Testis (tissue), 3 donors: ENCODE measurements around the gene KCNJ10. TPM values are rescaled to one million over a fixed set of nuclear protein-coding genes. Genes with fewer than 3 reads are reported as not detected.

Source experiments
- DNase-seq: peaks from one replicate; pipeline ENCODE4 v3.0.0-alpha.2; 2019
- H3K27ac ChIP-seq, 2 donors: fragments of 200-600 bp; sonication (generic); one replicate each; pipeline ENCODE4 v1.5.1; 2019
- H3K27me3 ChIP-seq: fragments of 200-600 bp; sonication (generic); one replicate; pipeline ENCODE4 v1.5.1; 2019
- H3K36me3 ChIP-seq: fragments of 200-600 bp; sonication (generic); one replicate; pipeline ENCODE4 v1.5.1; 2017; ENCODE audit warnings: low read depth; ENCODE audit errors: missing control alignments
- H3K4me1 ChIP-seq: fragments of 200-600 bp; sonication (generic); one replicate; pipeline ENCODE4 v1.5.1; 2019
- H3K4me3 ChIP-seq, 2 donors: fragments of 200-600 bp; sonication (generic); one replicate each; pipeline ENCODE4 v1.5.1; 2017 to 2019
- H3K9me3 ChIP-seq: fragments of 200-600 bp; sonication (generic); one replicate; pipeline ENCODE4 v1.5.1; 2017
- POLR2A ChIP-seq: fragments of 450-650 bp; IDR thresholded peaks from one replicate; pipeline ENCODE4 v1.6.1; 2017; ENCODE audit warnings: antibody characterized with exemption, mild to moderate bottlenecking, moderate library complexity
- WGBS, 2 donors: methylation state at CpG; one replicate each; pipeline ENCODE4 v1.1.5; 2018; 5-methylcytosine and 5-hydroxymethylcytosine counted together
- intact Hi-C: fragments of 100-400 bp; cut with DNase I; formaldehyde crosslinking; loops from one replicate; pipeline ENCODE4 v1.15.1; 2023; ENCODE audit warnings: low total_unique reads
- polyA plus RNA-seq: library from polyadenylated mRNA; stranded (reverse); fragments of 350-450 nt; fragmentation: Illumina TruSeq; extraction: RNeasy Lipid Tissue Mini Kit (QIAGEN cat#74804); gene quantifications from one replicate; pipeline ENCODE4 v1.2.3, GENCODE V29; 2014; ENCODE audit warnings: low read depth, low replicate concordance; ENCODE audit not compliant: insufficient read depth
- total RNA-seq, 2 donors: library from RNA; depleted of rRNA; stranded (reverse); fragments of >200 nt; gene quantifications; one replicate each; pipeline ENCODE4 v1.2.3, GENCODE V29; 2016
- TF ChIP-seq, protein P1 (sequence below), 3 experiments: fragments of 450-650 bp in 2 of 3; fragments of 200-600 bp in 1 of 3; sonication (generic) in 1 of 3; IDR thresholded peaks; one replicate each; pipeline ENCODE4 v1.5.1; 2016 to 2019; ENCODE audit warnings: antibody characterized with exemption in 3 of 3, mild to moderate bottlenecking in 2 of 3, moderate library complexity in 1 of 3

The KCNJ10 gene
- total and polyA plus RNA-seq, 3 donors from 2014 or later = 0.79 to 1.9 (median 1.5) TPM

DNA sequence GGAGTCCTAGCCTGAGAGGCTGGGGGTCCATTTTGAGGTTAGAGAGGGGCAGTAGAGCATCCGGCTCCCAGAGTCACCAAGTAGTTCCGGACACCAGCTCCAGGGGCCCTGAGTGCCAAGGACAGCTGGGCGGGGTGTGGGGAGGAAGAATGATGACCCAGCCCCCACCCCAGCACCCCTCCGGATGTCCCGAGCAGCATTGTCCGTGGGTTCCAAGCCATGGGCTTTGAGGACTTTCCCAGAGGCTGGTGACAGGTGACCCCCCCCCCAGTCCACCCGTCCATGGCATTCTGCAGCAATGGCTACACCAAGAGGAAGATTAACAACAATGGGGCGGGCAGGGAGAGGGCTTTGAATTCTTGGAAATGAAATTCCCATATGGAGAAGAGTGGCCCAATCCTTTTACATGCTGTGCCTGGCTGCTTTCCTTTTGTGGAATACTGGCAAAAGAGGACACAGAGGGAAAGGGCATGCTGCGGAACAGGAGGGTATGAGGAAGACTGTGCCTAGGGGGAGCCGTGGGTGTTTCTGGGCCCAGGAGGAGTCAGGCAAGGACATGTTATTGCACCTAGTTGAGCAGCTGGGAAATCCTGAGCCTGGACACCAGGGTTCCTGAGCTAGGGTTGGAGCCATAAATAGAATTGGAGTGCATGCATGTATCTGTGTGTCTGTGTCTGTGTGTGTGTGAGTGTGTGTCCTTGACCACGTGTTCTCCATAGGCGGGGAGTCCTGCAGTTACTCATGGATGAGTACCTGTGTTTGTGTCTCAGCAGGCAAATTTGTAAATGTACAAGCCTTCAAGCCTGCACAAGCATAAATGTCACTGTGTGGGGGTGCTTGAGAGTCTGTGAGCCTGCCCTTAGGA is 46.6 kb upstream of the KCNJ10 start:
- DNase-seq = peak; percentile 50
- peaks cover 58% of the 10 kb centered on the region for H3K4me1 ChIP-seq
- H3K36me3 ChIP-seq = no peaks in the 10 kb centered on the region
- intact Hi-C loops = no loop called here
- peak overlapping the region; percentile 55 to 72 for H3K27ac ChIP-seq
- no peaks in the 10 kb centered on the region for H3K9me3 ChIP-seq
- 45 to 59% methylated on average over 8 to 12 of the region's 12 CpGs for WGBS, 2 donors
- TF ChIP-seq, protein P1, sequence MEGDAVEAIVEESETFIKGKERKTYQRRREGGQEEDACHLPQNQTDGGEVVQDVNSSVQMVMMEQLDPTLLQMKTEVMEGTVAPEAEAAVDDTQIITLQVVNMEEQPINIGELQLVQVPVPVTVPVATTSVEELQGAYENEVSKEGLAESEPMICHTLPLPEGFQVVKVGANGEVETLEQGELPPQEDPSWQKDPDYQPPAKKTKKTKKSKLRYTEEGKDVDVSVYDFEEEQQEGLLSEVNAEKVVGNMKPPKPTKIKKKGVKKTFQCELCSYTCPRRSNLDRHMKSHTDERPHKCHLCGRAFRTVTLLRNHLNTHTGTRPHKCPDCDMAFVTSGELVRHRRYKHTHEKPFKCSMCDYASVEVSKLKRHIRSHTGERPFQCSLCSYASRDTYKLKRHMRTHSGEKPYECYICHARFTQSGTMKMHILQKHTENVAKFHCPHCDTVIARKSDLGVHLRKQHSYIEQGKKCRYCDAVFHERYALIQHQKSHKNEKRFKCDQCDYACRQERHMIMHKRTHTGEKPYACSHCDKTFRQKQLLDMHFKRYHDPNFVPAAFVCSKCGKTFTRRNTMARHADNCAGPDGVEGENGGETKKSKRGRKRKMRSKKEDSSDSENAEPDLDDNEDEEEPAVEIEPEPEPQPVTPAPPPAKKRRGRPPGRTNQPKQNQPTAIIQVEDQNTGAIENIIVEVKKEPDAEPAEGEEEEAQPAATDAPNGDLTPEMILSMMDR (IDR thresholded peaks at IDR 0.05) = no peak
- TF ChIP-seq POLR2A = no peak
- peak overlapping the region; percentile 6 to 48 for H3K4me3 ChIP-seq
- H3K27me3 ChIP-seq = no peaks in the 10 kb centered on the region

- DNase-seq = peak; percentile 52
Measured at GRCh38 chr1:160115545-160116282, 45.8 kb upstream of the KCNJ10 start, which contains the start of gene ATP1A2. Gene ATP1A2, plus strand, starts transcription at chr1:160115759. Its CDS starts 103 bp downstream, at chr1:160115862.

DNA sequence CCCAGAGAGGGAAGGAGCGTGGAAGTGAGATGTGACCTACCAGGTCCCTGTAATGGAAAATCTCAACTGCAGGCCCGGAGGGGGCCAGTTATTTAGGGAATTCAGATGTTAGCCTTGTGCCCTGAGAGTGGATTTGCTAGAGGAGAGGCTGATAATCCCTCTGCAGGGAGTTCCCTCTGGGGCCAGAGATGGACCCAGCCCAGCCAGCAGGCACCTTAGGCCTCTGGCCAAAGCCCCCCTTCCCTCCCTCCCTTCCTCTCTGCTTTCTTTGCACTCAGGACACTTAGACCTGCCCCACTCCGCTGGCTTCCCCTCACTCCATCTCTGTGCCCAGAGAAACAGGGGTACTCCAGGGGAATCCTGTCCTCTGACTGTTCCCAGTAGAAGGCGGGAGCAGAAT is 44.1 kb upstream of the KCNJ10 start:
- intact Hi-C loops = no loop called here
- Histone ChIP-seq H3K27ac (peak overlapping the region; percentile 39 to 72), H3K4me3 (no peak overlapping the region), H3K9me3 (no peaks in the 10 kb centered on the region), H3K27me3 (no peaks in the 10 kb centered on the region), H3K36me3 (no peaks in the 10 kb centered on the region), H3K4me1 (peaks cover 57% of the 10 kb centered on the region)
- no peak for DNase-seq
- WGBS, 2 donors = 57 to 59% methylated on average over 4 of the region's 4 CpGs
- no peak for TF ChIP-seq POLR2A
- TF ChIP-seq, protein P1 (IDR thresholded peaks at IDR 0.05) = no peak

More at GRCh38 chr1:160115545-160116282, 45.8 kb upstream of the KCNJ10 start, which contains the start of gene ATP1A2:
- Histone ChIP-seq H3K27me3 (no peaks in the 10 kb centered on the region), H3K4me1 (peaks cover 58% of the 10 kb centered on the region), H3K36me3 (no peaks in the 10 kb centered on the region), H3K27ac (peak within 1 kb of the TSS; percentile 55 to 72), H3K4me3 (peak within 1 kb of the TSS; percentile 6 to 48), H3K9me3 (no peaks in the 10 kb centered on the region)
- TF ChIP-seq, protein P1 (IDR thresholded peaks at IDR 0.05) = no peak
- TF ChIP-seq POLR2A = no peak
- intact Hi-C loops = no loop called here
- WGBS, 2 donors = 29 to 35% methylated on average over 13 to 16 of the region's 16 CpGs

DNA sequence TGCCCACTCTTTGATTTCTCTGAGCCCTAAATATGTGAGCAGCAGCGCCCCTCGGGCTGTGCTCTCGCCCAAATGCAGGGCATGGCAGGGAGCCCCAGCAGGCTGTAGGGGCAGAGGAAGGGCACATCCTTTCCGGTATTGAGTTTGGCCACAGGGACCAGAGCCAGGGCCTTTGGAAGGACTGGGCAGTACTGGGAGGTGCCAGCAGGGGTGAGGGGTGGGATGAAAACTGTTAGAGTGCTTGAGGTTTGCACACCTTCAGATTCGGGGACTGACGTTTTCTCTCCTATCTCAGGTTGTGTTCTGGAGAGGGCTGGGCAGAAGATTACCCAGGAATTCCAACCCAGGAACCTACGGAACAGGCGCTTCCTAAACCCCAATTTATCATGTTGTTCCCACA is 43.4 kb upstream of the KCNJ10 start:
- Histone ChIP-seq H3K27ac (peak overlapping the region in 1 of 2 donors; percentile 72), H3K4me3 (no peak overlapping the region), H3K4me1 (peaks cover 54% of the 10 kb centered on the region), H3K36me3 (no peaks in the 10 kb centered on the region), H3K27me3 (no peaks in the 10 kb centered on the region), H3K9me3 (no peaks in the 10 kb centered on the region)
- intact Hi-C loops = no loop called here
- TF ChIP-seq POLR2A = no peak
- TF ChIP-seq, protein P1 (IDR thresholded peaks at IDR 0.05) = no peak
- DNase-seq = no peak
- 75 to 89% methylated on average over 8 of the region's 8 CpGs for WGBS, 2 donors
